H9 (cell line): ENCODE data around the gene FBXL16. TPM values are rescaled to one million over a fixed set of nuclear protein-coding genes. Genes with fewer than 3 reads are reported as not detected.

Experiments used
- DNase-seq: peaks from one replicate; pipeline ENCODE4 v3.0.0-alpha.2; 2017
- H2AFZ ChIP-seq: one replicate; pipeline ENCODE4 v1.6.1; 2013; ENCODE audit warnings: mild to moderate bottlenecking, low read length, control low read depth, moderate library complexity
- H2AK5ac ChIP-seq: 2 replicates; pipeline ENCODE4 v1.6.1; 2013; ENCODE audit warnings: low read length, control low read depth, mixed read lengths; ENCODE audit not compliant: insufficient read length
- H2BK120ac ChIP-seq: one replicate; pipeline ENCODE4 v1.6.1; 2013; ENCODE audit warnings: low read depth, mild to moderate bottlenecking, low read length, control low read depth, inconsistent platforms; ENCODE audit not compliant: poor library complexity, severe bottlenecking
- H2BK12ac ChIP-seq: 2 replicates; pipeline ENCODE4 v1.6.1; 2013; ENCODE audit warnings: low read length, control low read depth, mixed read lengths, low read depth; ENCODE audit not compliant: insufficient read length
- H2BK15ac ChIP-seq: 2 replicates; pipeline ENCODE4 v1.6.1; 2013; ENCODE audit warnings: low read depth, low read length, control low read depth
- H2BK20ac ChIP-seq: one replicate; pipeline ENCODE4 v1.6.1; 2013; ENCODE audit warnings: low read depth, mild to moderate bottlenecking, low read length, control low read depth, inconsistent platforms; ENCODE audit not compliant: poor library complexity, severe bottlenecking
- H2BK5ac ChIP-seq: 2 replicates; pipeline ENCODE4 v1.6.1; 2013; ENCODE audit warnings: low read length, control low read depth, mixed read lengths; ENCODE audit not compliant: insufficient read length
- H3K14ac ChIP-seq: 2 replicates; pipeline ENCODE4 v1.6.1; 2013; ENCODE audit warnings: low read length, control low read depth; ENCODE audit not compliant: insufficient read depth
- H3K18ac ChIP-seq: 2 replicates; pipeline ENCODE4 v1.6.1; 2013; ENCODE audit warnings: low read depth, mild to moderate bottlenecking, mixed read lengths, low read length, control low read depth; ENCODE audit not compliant: insufficient read length
- H3K23ac ChIP-seq: 2 replicates; pipeline ENCODE4 v1.6.1; 2013; ENCODE audit warnings: low read length, control low read depth, mixed read lengths, low read depth; ENCODE audit not compliant: insufficient read length
- H3K23me2 ChIP-seq: 2 replicates; pipeline ENCODE4 v1.6.1; 2013; ENCODE audit warnings: low read depth, mild to moderate bottlenecking, mixed read lengths, low read length, control low read depth; ENCODE audit not compliant: insufficient read length, poor library complexity, severe bottlenecking
- H3K27ac ChIP-seq: 2 replicates; pipeline ENCODE4 v1.5.1; 2013; ENCODE audit warnings: low read length, control low read depth, mixed read lengths, low read depth; ENCODE audit not compliant: insufficient read length
- H3K27me3 ChIP-seq: 2 replicates; pipeline ENCODE4 v1.6.1; 2013; ENCODE audit warnings: low read length, control low read depth, inconsistent platforms; ENCODE audit not compliant: insufficient read depth
- H3K4ac ChIP-seq: 2 replicates; pipeline ENCODE4 v1.6.1; 2013; ENCODE audit warnings: low read depth, mild to moderate bottlenecking, control low read depth, inconsistent platforms, low read length, moderate library complexity
- H3K4me1 ChIP-seq: 2 replicates; pipeline ENCODE4 v1.6.1; 2013; ENCODE audit warnings: low read length, control low read depth, inconsistent platforms; ENCODE audit not compliant: insufficient read depth
- H3K4me2 ChIP-seq: 2 replicates; pipeline ENCODE4 v1.6.1; 2013; ENCODE audit warnings: low read length, control low read depth, mixed read lengths; ENCODE audit not compliant: insufficient read length, insufficient read depth
- H3K56ac ChIP-seq: 2 replicates; pipeline ENCODE4 v1.6.1; 2013; ENCODE audit warnings: low read depth, mild to moderate bottlenecking, mixed read lengths, low read length, control low read depth; ENCODE audit not compliant: insufficient read length
- H3K79me1 ChIP-seq: 2 replicates; pipeline ENCODE4 v1.6.1; 2013; ENCODE audit warnings: low read depth, mild to moderate bottlenecking, moderate library complexity, low read length, control low read depth, inconsistent platforms; ENCODE audit not compliant: insufficient read depth, poor library complexity, severe bottlenecking
- H3K79me2 ChIP-seq: 2 replicates; pipeline ENCODE4 v1.6.1; 2013; ENCODE audit warnings: low read length, control low read depth, inconsistent platforms; ENCODE audit not compliant: insufficient read depth
- H3K9ac ChIP-seq: 2 replicates; pipeline ENCODE4 v1.6.1; 2013; ENCODE audit warnings: low read length, control low read depth, mixed read lengths; ENCODE audit not compliant: insufficient read length; ENCODE audit errors: extremely low read depth
- H3K9me3 ChIP-seq: one replicate; pipeline ENCODE4 v1.6.1; 2013; ENCODE audit warnings: low read depth, low read length, inconsistent platforms; ENCODE audit not compliant: control insufficient read depth
- H3T11ph ChIP-seq: one replicate; pipeline ENCODE4 v1.6.1; 2013; ENCODE audit warnings: mild to moderate bottlenecking, low read length, control low read depth, inconsistent platforms
- H4K20me1 ChIP-seq: one replicate; pipeline ENCODE4 v1.6.1; 2013; ENCODE audit not compliant: control insufficient read depth, insufficient read length, insufficient read depth
- H4K5ac ChIP-seq: 2 replicates; pipeline ENCODE4 v1.6.1; 2013; ENCODE audit warnings: low read depth, mild to moderate bottlenecking, mixed read lengths, low read length, control low read depth; ENCODE audit not compliant: insufficient read length
- H4K8ac ChIP-seq: replicated peaks from 2 replicates; pipeline ENCODE4 v1.6.1; 2013; ENCODE audit warnings: low read length, control low read depth, mixed read lengths, low read depth; ENCODE audit not compliant: insufficient read length
- H4K91ac ChIP-seq: 2 replicates; pipeline ENCODE4 v1.6.1; 2013; ENCODE audit warnings: low read depth, mild to moderate bottlenecking, moderate library complexity, mixed read lengths, low read length, control low read depth; ENCODE audit not compliant: insufficient read length
- H3K27ac Mint-ChIP-seq, 3 experiments: 2 replicates in 2 of 3; 3 replicates in 1 of 3; pipeline ENCODE4 v1.8.0; 2020 to 2021; ENCODE audit warnings: mixed read lengths in 3 of 3, mild to moderate bottlenecking in 1 of 3, moderate library complexity in 1 of 3
- H3K27me3 Mint-ChIP-seq: 2 replicates; pipeline ENCODE4 v1.8.0; 2021; ENCODE audit warnings: low read depth, mild to moderate bottlenecking, moderate library complexity, mixed read lengths
- H3K36me3 Mint-ChIP-seq, 3 experiments: 2 replicates in 2 of 3; 3 replicates in 1 of 3; pipeline ENCODE4 v1.8.0; 2020 to 2021; ENCODE audit warnings: low read depth in 3 of 3, mixed read lengths in 3 of 3; ENCODE audit not compliant: insufficient read depth in 1 of 3
- H3K4me1 Mint-ChIP-seq, 2 experiments: 2 replicates each; pipeline ENCODE4 v1.8.0; 2020; ENCODE audit warnings: mixed read lengths in 2 of 2
- H3K4me3 Mint-ChIP-seq, 2 experiments: 2 replicates in 1 of 2; 3 replicates in 1 of 2; pipeline ENCODE4 v1.8.0; 2020 to 2021; ENCODE audit warnings: mild to moderate bottlenecking in 2 of 2, mixed read lengths in 2 of 2, moderate library complexity in 1 of 2
- H3K9me3 Mint-ChIP-seq, 2 experiments: 2 replicates in 1 of 2; 3 replicates in 1 of 2; pipeline ENCODE4 v1.8.0; 2020; ENCODE audit warnings: mild to moderate bottlenecking in 2 of 2, mixed read lengths in 2 of 2, moderate library complexity in 1 of 2
- WGBS: extraction: QIAGEN DNeasy Blood & Tissue Kit; methylation state at CpG from one replicate; pipeline ENCODE4 v1.1.7; 2013; ENCODE audit warnings: missing lambda C conversion rate, low lambda C conversion rate, mixed read lengths; ENCODE audit not compliant: insufficient read length; ENCODE audit errors: extremely low coverage; 5-methylcytosine and 5-hydroxymethylcytosine counted together
- total RNA-seq: library from RNA; stranded (reverse); gene quantifications from 2 replicates; pipeline ENCODE4 v1.2.1, GENCODE V29; 2021
- TF ChIP-seq, protein P1 (sequence below): fragments of 200-600 bp; sonication (generic); conservative IDR thresholded peaks from 3 replicates; pipeline ENCODE4 v1.8.0; 2021; ENCODE audit warnings: antibody characterized with exemption, mild to moderate bottlenecking

The FBXL16 gene
- total RNA-seq, 1 experiment from 2014 or later, result 9.6 TPM

- no peak overlapping the region for H3K56ac ChIP-seq
- Mint-ChIP-seq H3K4me3 (no peak overlapping the region), H3K9me3 (no peaks in the 10 kb centered on the region)
Measured at GRCh38 chr16:736936-737481, 31.4 kb upstream of the FBXL16 start.

More at GRCh38 chr16:736936-737481, 31.4 kb upstream of the FBXL16 start:
- Histone ChIP-seq H4K20me1 (no peaks in the 10 kb centered on the region), H3K4me1 (peaks cover 2% of the 10 kb centered on the region; the same call in 1 of the 2 replicates), H4K8ac (no peak overlapping the region), H3K14ac (no peak overlapping the region), H3K4ac (no peak overlapping the region), H2BK20ac (no peak overlapping the region), H3K79me2 (no peaks in the 10 kb centered on the region), H2AK5ac (no peak overlapping the region), H4K91ac (no peak overlapping the region), H3K9ac (no peak overlapping the region), H3K27ac (no peak overlapping the region), H3K18ac (no peak overlapping the region), H3K4me2 (no peak overlapping the region), H3K79me1 (no peaks in the 10 kb centered on the region), H3K23ac (no peak overlapping the region), H2AFZ (no peak overlapping the region), H3K23me2 (peaks cover 10% of the 10 kb centered on the region), H2BK12ac (no peak overlapping the region), H2BK5ac (no peak overlapping the region), H3T11ph (no peak overlapping the region), H2BK15ac (no peak overlapping the region), H3K27me3 (no peaks in the 10 kb centered on the region), H3K9me3 (no peaks in the 10 kb centered on the region), H2BK120ac (no peak overlapping the region), H4K5ac (no peak overlapping the region)
- peaks cover 5 to 35% (median 29%) of the 10 kb centered on the region in 3 experiments; a peak in 6 of 7 replicates for H3K36me3 Mint-ChIP-seq
- TF ChIP-seq, protein P1, sequence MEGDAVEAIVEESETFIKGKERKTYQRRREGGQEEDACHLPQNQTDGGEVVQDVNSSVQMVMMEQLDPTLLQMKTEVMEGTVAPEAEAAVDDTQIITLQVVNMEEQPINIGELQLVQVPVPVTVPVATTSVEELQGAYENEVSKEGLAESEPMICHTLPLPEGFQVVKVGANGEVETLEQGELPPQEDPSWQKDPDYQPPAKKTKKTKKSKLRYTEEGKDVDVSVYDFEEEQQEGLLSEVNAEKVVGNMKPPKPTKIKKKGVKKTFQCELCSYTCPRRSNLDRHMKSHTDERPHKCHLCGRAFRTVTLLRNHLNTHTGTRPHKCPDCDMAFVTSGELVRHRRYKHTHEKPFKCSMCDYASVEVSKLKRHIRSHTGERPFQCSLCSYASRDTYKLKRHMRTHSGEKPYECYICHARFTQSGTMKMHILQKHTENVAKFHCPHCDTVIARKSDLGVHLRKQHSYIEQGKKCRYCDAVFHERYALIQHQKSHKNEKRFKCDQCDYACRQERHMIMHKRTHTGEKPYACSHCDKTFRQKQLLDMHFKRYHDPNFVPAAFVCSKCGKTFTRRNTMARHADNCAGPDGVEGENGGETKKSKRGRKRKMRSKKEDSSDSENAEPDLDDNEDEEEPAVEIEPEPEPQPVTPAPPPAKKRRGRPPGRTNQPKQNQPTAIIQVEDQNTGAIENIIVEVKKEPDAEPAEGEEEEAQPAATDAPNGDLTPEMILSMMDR, result no peak
- H3K27ac Mint-ChIP-seq, result no peak overlapping the region
- no peak for DNase-seq
- no peaks in the 10 kb centered on the region for H3K27me3 Mint-ChIP-seq
- H3K4me1 Mint-ChIP-seq, result peaks cover 9 to 13% of the 10 kb centered on the region in 2 experiments
- WGBS, result no CpG with 5 or more reads among the region's 29 CpGs
